ENCODE measurements around the gene DIO3.

DNA sequence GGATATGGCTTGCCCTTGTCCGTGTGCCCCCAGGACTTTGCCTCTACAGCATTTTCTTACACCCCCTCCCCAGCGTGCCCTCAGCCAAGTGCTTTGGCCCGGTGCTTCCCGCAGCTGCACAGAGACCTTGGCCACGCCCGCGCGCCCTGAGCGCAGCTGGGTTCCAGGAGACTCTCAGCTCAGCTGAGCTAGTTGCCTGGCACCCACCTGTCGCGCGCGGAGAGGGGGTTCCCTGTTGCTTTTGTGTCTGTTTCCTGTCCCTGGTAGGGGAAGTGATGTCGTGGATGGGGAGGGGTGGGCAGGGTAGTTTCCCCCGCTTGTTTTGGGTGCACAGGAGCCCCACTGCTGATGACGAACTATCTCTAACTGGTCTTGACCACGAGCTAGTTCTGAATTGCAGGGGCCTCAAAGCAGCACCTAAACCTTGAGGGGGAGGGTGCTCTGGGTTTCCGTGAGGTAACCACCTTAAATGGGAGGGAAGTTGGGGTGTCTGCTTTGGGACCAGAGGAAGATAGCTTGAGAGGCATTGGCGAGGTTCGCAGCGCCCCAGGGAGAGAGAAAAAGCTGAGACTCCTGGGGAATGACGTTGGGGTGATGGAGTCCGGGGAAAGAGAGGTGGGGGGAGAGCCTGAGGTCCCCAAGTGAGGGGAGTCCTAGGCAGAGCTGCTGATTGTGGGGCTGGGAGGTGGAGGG, 1.5 kb downstream of the DIO3 start:
- TF ChIP-seq, protein P1, sequence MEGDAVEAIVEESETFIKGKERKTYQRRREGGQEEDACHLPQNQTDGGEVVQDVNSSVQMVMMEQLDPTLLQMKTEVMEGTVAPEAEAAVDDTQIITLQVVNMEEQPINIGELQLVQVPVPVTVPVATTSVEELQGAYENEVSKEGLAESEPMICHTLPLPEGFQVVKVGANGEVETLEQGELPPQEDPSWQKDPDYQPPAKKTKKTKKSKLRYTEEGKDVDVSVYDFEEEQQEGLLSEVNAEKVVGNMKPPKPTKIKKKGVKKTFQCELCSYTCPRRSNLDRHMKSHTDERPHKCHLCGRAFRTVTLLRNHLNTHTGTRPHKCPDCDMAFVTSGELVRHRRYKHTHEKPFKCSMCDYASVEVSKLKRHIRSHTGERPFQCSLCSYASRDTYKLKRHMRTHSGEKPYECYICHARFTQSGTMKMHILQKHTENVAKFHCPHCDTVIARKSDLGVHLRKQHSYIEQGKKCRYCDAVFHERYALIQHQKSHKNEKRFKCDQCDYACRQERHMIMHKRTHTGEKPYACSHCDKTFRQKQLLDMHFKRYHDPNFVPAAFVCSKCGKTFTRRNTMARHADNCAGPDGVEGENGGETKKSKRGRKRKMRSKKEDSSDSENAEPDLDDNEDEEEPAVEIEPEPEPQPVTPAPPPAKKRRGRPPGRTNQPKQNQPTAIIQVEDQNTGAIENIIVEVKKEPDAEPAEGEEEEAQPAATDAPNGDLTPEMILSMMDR (conservative IDR thresholded peaks at IDR 0.05; ENCODE audit: low read depth, low read length), result no peak
- TF ChIP-seq EZH2 (IDR thresholded peaks at IDR 0.05; ENCODE audit: borderline replicate concordance, low read depth, low read length, poor library complexity, severe bottlenecking), result no peak
